Neuronal stem cell (in vitro differentiated cells): Measurements from ENCODE around the gene DNAH2.

Experiments
- DNase-seq: peaks from one replicate; pipeline ENCODE4 v3.0.0-alpha.2; 2013; ENCODE audit warnings: low spot score
- H2AFZ ChIP-seq: one replicate; pipeline ENCODE4 v1.6.1; 2013; ENCODE audit warnings: mild to moderate bottlenecking, low read length, inconsistent platforms
- H2AK5ac ChIP-seq: 2 replicates; pipeline ENCODE4 v1.6.1; 2013; ENCODE audit warnings: low read depth, mild to moderate bottlenecking, inconsistent platforms, low read length, moderate library complexity, mixed read lengths
- H2BK120ac ChIP-seq: 2 replicates; pipeline ENCODE4 v1.6.1; 2013; ENCODE audit warnings: low read depth, mild to moderate bottlenecking, inconsistent platforms, low read length, moderate library complexity, mixed read lengths
- H2BK12ac ChIP-seq: one replicate; pipeline ENCODE4 v1.6.1; 2013; ENCODE audit warnings: low read length, inconsistent platforms
- H2BK15ac ChIP-seq: 2 replicates; pipeline ENCODE4 v1.6.1; 2013; ENCODE audit warnings: mild to moderate bottlenecking, low read length, inconsistent platforms, mixed read lengths
- H2BK5ac ChIP-seq: one replicate; pipeline ENCODE4 v1.6.1; 2013; ENCODE audit warnings: inconsistent platforms, mild to moderate bottlenecking, low read length, moderate library complexity
- H3K14ac ChIP-seq: one replicate; pipeline ENCODE4 v1.6.1; 2013; ENCODE audit warnings: low read length, inconsistent platforms
- H3K18ac ChIP-seq: 2 replicates; pipeline ENCODE4 v1.6.1; 2013; ENCODE audit warnings: low read length, inconsistent platforms
- H3K23ac ChIP-seq: 2 replicates; pipeline ENCODE4 v1.6.1; 2013; ENCODE audit warnings: low read depth, mild to moderate bottlenecking, mixed read lengths, low read length, inconsistent platforms; ENCODE audit not compliant: poor library complexity
- H3K27ac ChIP-seq: replicated peaks from 3 replicates; pipeline ENCODE4 v1.5.1; 2013; ENCODE audit warnings: low read length, inconsistent platforms
- H3K27me3 ChIP-seq, 3 experiments: 2 replicates each; pipeline ENCODE4 v1.6.1; 2013; ENCODE audit warnings: low read length in 3 of 3, mild to moderate bottlenecking in 2 of 3, inconsistent platforms in 1 of 3, low read depth in 1 of 3, mixed read lengths in 1 of 3, moderate library complexity in 1 of 3; ENCODE audit not compliant: control insufficient read depth in 3 of 3, insufficient read depth in 3 of 3
- H3K36me3 ChIP-seq, 2 donors: replicated peaks in 1 of 2; 2 replicates each; pipeline ENCODE4 v1.6.1; 2013; ENCODE audit warnings: low read length in 2 of 2; ENCODE audit not compliant: control insufficient read depth in 2 of 2, insufficient read depth in 2 of 2
- H3K4ac ChIP-seq: 2 replicates; pipeline ENCODE4 v1.6.1; 2013; ENCODE audit warnings: inconsistent platforms, mild to moderate bottlenecking, low read length, moderate library complexity
- H3K4me1 ChIP-seq, 2 donors: 1 replicate in 1 of 2; 2 replicates in 1 of 2; pipeline ENCODE4 v1.6.1; 2013; ENCODE audit warnings: low read length in 2 of 2, low read depth in 1 of 2; ENCODE audit not compliant: control insufficient read depth in 2 of 2, insufficient read depth in 1 of 2
- H3K4me2 ChIP-seq: one replicate; pipeline ENCODE4 v1.6.1; 2013; ENCODE audit warnings: mild to moderate bottlenecking, low read length, inconsistent platforms; ENCODE audit not compliant: insufficient read depth, poor library complexity, severe bottlenecking
- H3K4me3 ChIP-seq, 2 donors: 2 replicates each; pipeline ENCODE4 v1.5.1; 2013; ENCODE audit warnings: low read length in 2 of 2, mild to moderate bottlenecking in 2 of 2, inconsistent platforms in 1 of 2, moderate library complexity in 1 of 2
- H3K79me1 ChIP-seq: one replicate; pipeline ENCODE4 v1.6.1; 2013; ENCODE audit warnings: low read depth, mild to moderate bottlenecking, inconsistent platforms, low read length, moderate library complexity
- H3K9ac ChIP-seq: one replicate; pipeline ENCODE4 v1.6.1; 2013; ENCODE audit warnings: mild to moderate bottlenecking, low read depth, low read length, inconsistent platforms; ENCODE audit not compliant: poor library complexity
- H3K9me3 ChIP-seq, 2 donors: replicated peaks in 1 of 2; 2 replicates each; pipeline versions ENCODE3 to v1.6.1; 2013; ENCODE audit warnings: low read length in 2 of 2, mild to moderate bottlenecking in 2 of 2, inconsistent platforms in 1 of 2, low read depth in 1 of 2, mixed read lengths in 1 of 2, moderate library complexity in 1 of 2; ENCODE audit not compliant: control insufficient read depth in 2 of 2, insufficient read depth in 1 of 2
- H4K8ac ChIP-seq: one replicate; pipeline ENCODE4 v1.6.1; 2013; ENCODE audit warnings: low read depth, mild to moderate bottlenecking, inconsistent platforms, low read length, moderate library complexity
- H4K91ac ChIP-seq: one replicate; pipeline ENCODE4 v1.6.1; 2013; ENCODE audit warnings: low read length, low read depth, mild to moderate bottlenecking, inconsistent platforms; ENCODE audit not compliant: poor library complexity
- WGBS, 2 donors: extraction: QIAGEN DNeasy Blood & Tissue Kit; methylation state at CpG; one replicate each; pipeline ENCODE4 v1.1.7; 2013; ENCODE audit warnings: missing lambda C conversion rate in 2 of 2, mixed read lengths in 1 of 2; ENCODE audit not compliant: insufficient read length in 2 of 2, insufficient replicate concordance in 1 of 2; ENCODE audit errors: extremely low coverage in 2 of 2; 5-methylcytosine and 5-hydroxymethylcytosine counted together

Gene DNAH2

DNA sequence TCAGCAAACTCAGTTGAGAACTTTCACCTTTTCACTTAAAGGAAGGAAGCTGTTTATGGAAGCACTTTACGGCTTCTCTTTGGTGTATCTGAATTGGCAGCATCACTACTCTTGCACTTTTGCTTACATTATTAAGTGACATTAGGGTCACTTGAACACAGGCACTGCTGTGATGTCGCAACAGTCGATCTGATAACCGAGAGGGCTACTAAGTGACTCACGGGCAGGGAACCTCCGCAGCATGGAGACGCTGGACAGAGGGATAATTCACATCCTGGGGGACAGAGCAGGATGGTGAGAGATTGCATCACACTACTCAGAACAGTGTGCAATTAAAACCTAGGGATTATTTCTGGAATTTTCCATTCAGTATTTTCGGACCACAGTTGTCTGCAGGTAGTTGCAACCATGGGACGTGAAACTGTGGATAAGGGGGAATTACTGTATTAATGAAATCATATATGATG lies 56.5 kb downstream of the DNAH2 start:
- H3K79me1 ChIP-seq, result no peaks in the 10 kb centered on the region

DNA sequence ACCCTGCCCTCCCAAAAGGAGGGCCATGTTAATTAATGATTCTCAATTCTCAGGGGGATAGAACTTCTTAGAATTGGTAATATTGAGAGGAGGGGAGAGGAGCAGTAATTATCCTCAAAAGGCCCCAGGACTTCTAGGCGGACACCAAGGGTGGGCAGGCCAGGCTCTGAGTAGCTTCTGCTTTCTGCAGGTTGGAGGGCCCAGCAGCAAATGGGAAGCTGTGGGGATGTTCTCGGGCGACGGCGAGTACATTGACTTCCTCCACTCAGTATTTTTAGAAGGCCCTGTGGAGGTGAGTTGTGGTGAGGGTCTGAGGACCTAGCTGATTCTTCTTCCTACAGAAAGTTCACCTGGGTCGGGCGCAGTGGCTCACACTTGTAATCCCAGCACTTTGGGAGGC lies 57.5 kb downstream of the DNAH2 start:
- no peak overlapping the region for H2BK5ac ChIP-seq
- H2BK12ac ChIP-seq, result no peak overlapping the region
- no peaks in the 10 kb centered on the region for H3K4me1 ChIP-seq
- no peak overlapping the region for H4K91ac ChIP-seq
- no peak overlapping the region for H3K4me2 ChIP-seq
- H3K4ac ChIP-seq, result no peak overlapping the region
- no peak overlapping the region for H3K18ac ChIP-seq
- no peak overlapping the region for H2AFZ ChIP-seq
- no peak overlapping the region for H4K8ac ChIP-seq
- H3K79me1 ChIP-seq, result no peaks in the 10 kb centered on the region
- DNase-seq, result no peak
- no peak overlapping the region for H3K9ac ChIP-seq
- WGBS, 2 donors, result no CpG with 5 or more reads among the region's 7 CpGs
- no peak overlapping the region for H3K27ac ChIP-seq
- H2BK15ac ChIP-seq, result no peak overlapping the region
- H3K27me3 ChIP-seq, result peaks cover 0 to 40% (median 0%) of the 10 kb centered on the region in 3 experiments
- no peak overlapping the region for H2BK120ac ChIP-seq
- H3K23ac ChIP-seq, result no peak overlapping the region
- H3K14ac ChIP-seq, result no peak overlapping the region
- no peaks in the 10 kb centered on the region for H3K9me3 ChIP-seq
- H2AK5ac ChIP-seq, result no peak overlapping the region
- no peaks in the 10 kb centered on the region for H3K36me3 ChIP-seq
- no peak overlapping the region for H3K4me3 ChIP-seq

More for the DNA sequence above, 56.5 kb downstream of the DNAH2 start:
- H2BK15ac ChIP-seq, result no peak overlapping the region
- no peaks in the 10 kb centered on the region for H3K9me3 ChIP-seq
- H3K4me2 ChIP-seq, result no peak overlapping the region
- no peak overlapping the region for H4K91ac ChIP-seq
- H3K36me3 ChIP-seq, result no peaks in the 10 kb centered on the region
- H3K9ac ChIP-seq, result no peak overlapping the region
- H3K4me1 ChIP-seq, result no peaks in the 10 kb centered on the region
- H2BK5ac ChIP-seq, result no peak overlapping the region
- no peak overlapping the region for H2BK120ac ChIP-seq
- no peak overlapping the region for H3K4ac ChIP-seq
- WGBS, 2 donors, result no CpG with 5 or more reads among the region's 9 CpGs
- no peak overlapping the region for H2BK12ac ChIP-seq
- H3K4me3 ChIP-seq, result no peak overlapping the region
- H3K27ac ChIP-seq, result no peak overlapping the region
- no peak overlapping the region for H2AFZ ChIP-seq
- H3K14ac ChIP-seq, result no peak overlapping the region
- H3K23ac ChIP-seq, result no peak overlapping the region
- DNase-seq, result no peak
- H3K27me3 ChIP-seq, result peaks cover 0 to 36% (median 0%) of the 10 kb centered on the region in 3 experiments
- no peak overlapping the region for H3K18ac ChIP-seq
- no peak overlapping the region for H2AK5ac ChIP-seq
- no peak overlapping the region for H4K8ac ChIP-seq

DNA sequence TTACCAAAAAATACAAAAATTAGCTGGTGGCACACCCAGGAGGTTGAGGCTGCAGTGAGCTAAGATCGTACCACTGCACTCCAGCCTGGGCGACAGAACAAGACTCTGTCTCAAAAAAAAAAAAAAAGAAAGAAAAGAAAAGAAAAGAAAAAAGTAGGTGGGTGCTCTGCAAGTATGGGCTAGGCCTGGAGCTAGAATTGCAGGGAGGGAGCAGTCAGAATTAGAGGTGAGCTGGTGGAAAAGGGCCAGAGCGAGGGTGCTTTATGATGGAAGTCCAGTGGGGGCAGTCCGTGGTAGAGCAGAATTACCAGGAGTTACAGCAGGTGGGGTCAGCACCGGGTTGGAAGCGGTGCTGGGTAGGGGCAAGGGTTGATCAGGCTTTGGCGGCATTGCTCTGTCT lies 59.5 kb downstream of the DNAH2 start:
- no CpG with 5 or more reads among the region's 7 CpGs for WGBS, 2 donors
- Histone ChIP-seq H2BK12ac (no peak overlapping the region), H3K27me3 (peaks cover 0 to 45% (median 0%) of the 10 kb centered on the region in 3 experiments), H3K9ac (no peak overlapping the region), H2AK5ac (no peak overlapping the region), H3K4ac (no peak overlapping the region), H2BK5ac (no peak overlapping the region), H3K4me3 (no peak overlapping the region), H3K79me1 (no peaks in the 10 kb centered on the region), H3K14ac (no peak overlapping the region), H2AFZ (no peak overlapping the region), H3K27ac (no peak overlapping the region), H4K8ac (no peak overlapping the region), H3K9me3 (peaks cover 0 to 3% of the 10 kb centered on the region in 2 donors), H4K91ac (no peak overlapping the region), H3K18ac (no peak overlapping the region), H2BK120ac (no peak overlapping the region), H3K4me1 (no peaks in the 10 kb centered on the region), H2BK15ac (no peak overlapping the region), H3K23ac (no peak overlapping the region), H3K36me3 (no peaks in the 10 kb centered on the region), H3K4me2 (no peak overlapping the region)
- DNase-seq, result no peak

DNA sequence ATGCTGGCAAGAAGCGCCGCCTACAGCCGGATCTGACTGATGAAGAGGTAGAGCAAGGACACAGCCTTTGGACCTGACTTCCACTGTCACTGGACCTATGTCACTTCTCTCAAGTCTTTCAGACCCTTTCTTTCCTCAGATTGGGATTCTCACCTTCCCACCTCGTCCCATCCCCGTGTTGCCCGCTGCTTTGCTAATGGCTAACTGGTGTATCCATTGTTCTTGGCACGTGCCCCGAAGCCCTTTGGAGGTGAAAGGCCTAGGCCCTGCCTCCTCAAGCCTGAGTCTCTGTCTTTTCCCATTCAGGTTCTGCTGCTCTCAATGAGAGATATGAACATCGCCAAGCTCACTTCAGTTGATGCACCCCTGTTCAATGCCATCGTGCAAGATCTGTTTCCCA lies 63.2 kb downstream of the DNAH2 start:
- H2BK12ac ChIP-seq, result no peak overlapping the region
- no peak overlapping the region for H2BK120ac ChIP-seq
- no peak overlapping the region for H4K91ac ChIP-seq
- H3K36me3 ChIP-seq, result no peaks in the 10 kb centered on the region
- no peak overlapping the region for H2AFZ ChIP-seq
- peak overlapping the region in 1 of 2 donors; percentile 36 for H3K4me3 ChIP-seq
- H4K8ac ChIP-seq, result no peak overlapping the region
- no peak overlapping the region for H3K4me2 ChIP-seq
- no peak overlapping the region for H2BK5ac ChIP-seq
- H3K14ac ChIP-seq, result no peak overlapping the region
- no peaks in the 10 kb centered on the region for H3K4me1 ChIP-seq
- peaks cover 0 to 3% of the 10 kb centered on the region in 2 donors for H3K9me3 ChIP-seq
- no peak overlapping the region for H3K18ac ChIP-seq
- no peak overlapping the region for H3K4ac ChIP-seq
- H3K27ac ChIP-seq, result no peak overlapping the region
- no peak for DNase-seq
- H3K9ac ChIP-seq, result no peak overlapping the region
- H2BK15ac ChIP-seq, result no peak overlapping the region
- H3K79me1 ChIP-seq, result no peaks in the 10 kb centered on the region
- no peak overlapping the region for H2AK5ac ChIP-seq
- peaks cover 0 to 33% (median 0%) of the 10 kb centered on the region in 3 experiments for H3K27me3 ChIP-seq
- WGBS, 2 donors, result no CpG with 5 or more reads among the region's 10 CpGs
- H3K23ac ChIP-seq, result no peak overlapping the region
